Measurements from ENCODE around the gene DOCK7. TPM values are rescaled to one million over a fixed set of nuclear protein-coding genes. Genes with fewer than 3 reads are reported as not detected.

Gene DOCK7
- total and polyA plus RNA-seq, 2 of the 13 experiments (the other 11 are each of a cell fraction or from before 2014, with no cell fraction given) = 45.7 to 67.2 TPM

- peak; percentile 82 for TF ChIP-seq ZNF263 (CRISPR knock-in tag; IDR thresholded peaks at IDR 0.05)
- no peak; the same call in 1 of the 2 replicates for TF ChIP-seq ZBTB2 (CRISPR knock-in tag; IDR thresholded peaks at IDR 0.05; ENCODE audit: low read depth)
- TF ChIP-seq HOMEZ (CRISPR knock-in tag; IDR thresholded peaks at IDR 0.05; ENCODE audit: low read depth) = no peak
- TF ChIP-seq TIGD3 (CRISPR knock-in tag; IDR thresholded peaks at IDR 0.05; ENCODE audit: borderline replicate concordance) = 0 out of 2 replicates have a peak, but pooled peaks have one; percentile 56
- TF ChIP-seq MZF1 (CRISPR knock-in tag; IDR thresholded peaks at IDR 0.05; ENCODE audit: borderline replicate concordance) = no peak
- no peak for TF ChIP-seq DNMT1 (CRISPR knock-in tag; IDR thresholded peaks at IDR 0.05)
- no peak for TF ChIP-seq ZNF18 (CRISPR knock-in tag; IDR thresholded peaks at IDR 0.05; ENCODE audit: insufficient replicate concordance)
- peak; percentile 60; the same call in 1 of the 2 replicates for TF ChIP-seq MTF2 (CRISPR knock-in tag; IDR thresholded peaks at IDR 0.05; ENCODE audit: borderline replicate concordance)
- TF ChIP-seq ZNF275 (CRISPR knock-in tag; IDR thresholded peaks at IDR 0.05; ENCODE audit: borderline replicate concordance) = peak; percentile 27; the same call in 1 of the 2 replicates
- TF ChIP-seq FOXC1 (CRISPR knock-in tag; IDR thresholded peaks at IDR 0.05; ENCODE audit: borderline replicate concordance) = peak; percentile 63; the same call in 1 of the 2 replicates
- TF ChIP-seq SRF (IDR thresholded peaks at IDR 0.05; ENCODE audit: low read depth, low read length) = no peak
- 0 out of 2 replicates have a peak, but pooled peaks have one; percentile 11 for TF ChIP-seq BATF2 (CRISPR knock-in tag; IDR thresholded peaks at IDR 0.05)
- no peak for TF ChIP-seq ZNF451 (CRISPR knock-in tag; IDR thresholded peaks at IDR 0.05)
- TF ChIP-seq RARG (CRISPR knock-in tag; IDR thresholded peaks at IDR 0.05; ENCODE audit: low read depth) = 0 out of 2 replicates have a peak, but pooled peaks have one; percentile 67
- no peak for TF ChIP-seq NFE2L2 (IDR thresholded peaks at IDR 0.05; ENCODE audit: low read length)
- TF ChIP-seq PLSCR1 (CRISPR knock-in tag; IDR thresholded peaks at IDR 0.05; ENCODE audit: borderline replicate concordance) = no peak
Observed at GRCh38 chr1:62687903-62688686, at the start of gene DOCK7 (continued).

Data from HepG2 (cell line).